ENCODE measurements around the gene ALK.

GRCh38 chr2:29420464-29420863, 500.9 kb downstream of the ALK start:
- TF ChIP-seq CTCF (IDR thresholded peaks at IDR 0.05; ENCODE audit: borderline replicate concordance, extremely low read depth, low read length, poor library complexity, severe bottlenecking) = no peak
- no peak for TF ChIP-seq EZH2 (IDR thresholded peaks at IDR 0.05; ENCODE audit: borderline replicate concordance, low read depth, low read length, severe bottlenecking)

All from DND-41 (cell line).